CD4-positive, alpha-beta memory T cell (primary cell): Measurements from ENCODE around the gene SPATA3. TPM values are rescaled to one million over a fixed set of nuclear protein-coding genes. Genes with fewer than 3 reads are reported as not detected.
A peak's percentile ranks its signal among the peaks of the same experiment; 100 is the strongest.

Source experiments
- CTCF ChIA-PET: fragments of 350-600 bp; sonication (Branson Sonifier 250); formaldehyde crosslinking; loops from one replicate; lab custom pipeline; 2021; ENCODE audit warnings: inconsistent platforms; ENCODE audit not compliant: partially characterized antibody; lab: Charles Lee
- POLR2A ChIA-PET: fragments of 350-600 bp; sonication (Branson Sonifier 250); formaldehyde crosslinking; loops from one replicate; lab custom pipeline; 2021; ENCODE audit not compliant: partially characterized antibody; lab: Charles Lee
- DNase-seq, 5 donors: peaks; one replicate each; pipeline versions ENCODE4 v3.0.0 to v3.0.0-alpha.2; 2020 to 2022; ENCODE audit warnings: mixed read lengths in 1 of 5
- H3K27ac ChIP-seq: one replicate; pipeline ENCODE4 v1.7.0; 2013; ENCODE audit warnings: low read depth, low read length
- H3K27me3 ChIP-seq: 2 replicates; pipeline ENCODE4 v1.7.0; 2013; ENCODE audit warnings: mild to moderate bottlenecking, low read length, moderate library complexity; ENCODE audit not compliant: insufficient read depth
- H3K36me3 ChIP-seq: 2 replicates; pipeline ENCODE4 v1.7.0; 2013; ENCODE audit warnings: mild to moderate bottlenecking, low read length, moderate library complexity; ENCODE audit not compliant: insufficient read depth
- H3K4me1 ChIP-seq: 2 replicates; pipeline ENCODE4 v1.7.0; 2013; ENCODE audit warnings: mild to moderate bottlenecking, low read length, moderate library complexity; ENCODE audit not compliant: insufficient read depth
- H3K4me3 ChIP-seq, 2 donors: one replicate each; pipeline ENCODE4 v1.7.0; 2013; ENCODE audit warnings: low read length in 2 of 2, mild to moderate bottlenecking in 1 of 2
- H3K9me3 ChIP-seq, 2 donors: one replicate each; pipeline ENCODE4 v1.7.0; 2013; ENCODE audit warnings: low read length in 2 of 2, control low read depth in 1 of 2; ENCODE audit not compliant: control insufficient read depth in 1 of 2
- H3K27ac Mint-ChIP-seq, 7 donors: one replicate each; pipeline ENCODE4 v1.8.0; 2020 to 2021; ENCODE audit warnings: mixed read lengths in 7 of 7, mild to moderate bottlenecking in 6 of 7, inconsistent platforms in 3 of 7, moderate library complexity in 3 of 7
- H3K27me3 Mint-ChIP-seq, 2 donors: one replicate each; pipeline ENCODE4 v1.8.0; 2020 to 2021; ENCODE audit warnings: mixed read lengths in 2 of 2
- H3K36me3 Mint-ChIP-seq, 2 donors: one replicate each; pipeline ENCODE4 v1.8.0; 2020 to 2021; ENCODE audit warnings: mixed read lengths in 2 of 2, inconsistent platforms in 1 of 2, mild to moderate bottlenecking in 1 of 2
- H3K4me1 Mint-ChIP-seq, 4 donors: one replicate each; pipeline ENCODE4 v1.8.0; 2020 to 2021; ENCODE audit warnings: mixed read lengths in 4 of 4, mild to moderate bottlenecking in 1 of 4
- H3K4me3 Mint-ChIP-seq, 8 donors: one replicate each; pipeline ENCODE4 v1.8.0; 2020 to 2021; ENCODE audit warnings: mixed read lengths in 8 of 8, mild to moderate bottlenecking in 7 of 8, moderate library complexity in 6 of 8, inconsistent platforms in 3 of 8
- H3K9me3 Mint-ChIP-seq, 8 donors: one replicate each; pipeline ENCODE4 v1.8.0; 2020 to 2021; ENCODE audit warnings: mixed read lengths in 8 of 8, mild to moderate bottlenecking in 5 of 8, inconsistent platforms in 3 of 8, moderate library complexity in 1 of 8
- intact Hi-C: fragments of 100-400 bp; cut with micrococcal nuclease; formaldehyde crosslinking; loops from one replicate; pipeline ENCODE4 v1.15.1; 2023
- polyA plus RNA-seq, 2 donors: library from polyadenylated mRNA; unstranded; fragments of 300-500 nt; fragmentation: Illumina TruSeq; gene quantifications; one replicate each; pipeline ENCODE4 v1.2.3, GENCODE V29; 2021
- total RNA-seq, 2 experiments: library from RNA; stranded (reverse); gene quantifications; one replicate each; pipeline ENCODE4 v1.2.3, GENCODE V29; 2021

SPATA3 gene
- total RNA-seq (not detected), polyA plus RNA-seq (not detected)

GRCh38 chr2:230995821-230996220, at the start of gene SPATA3:
SPATA3 (plus strand) TSS chr2:230996121; CDS start chr2:230996234, 113 bp downstream.
- Mint-ChIP-seq H3K27ac (no peak within 1 kb of the TSS), H3K27me3 (peaks cover 25 to 46% of the 10 kb centered on the region in 2 donors), H3K9me3 (peaks cover 0 to 12% (median 6%) of the 10 kb centered on the region in 8 donors), H3K4me1 (no peaks in the 10 kb centered on the region), H3K36me3 (peaks cover 0 to 3% of the 10 kb centered on the region in 2 donors), H3K4me3 (no peak within 1 kb of the TSS)
- H3K4me1 ChIP-seq, result no peaks in the 10 kb centered on the region
- peaks cover 1% of the 10 kb centered on the region for H3K27me3 ChIP-seq
- no peaks in the 10 kb centered on the region for H3K36me3 ChIP-seq
- DNase-seq, result no peak
- POLR2A ChIA-PET, result no interaction called here
- no peak within 1 kb of the TSS for H3K4me3 ChIP-seq
- H3K9me3 ChIP-seq, result no peaks in the 10 kb centered on the region
- intact Hi-C loops, result no loop called here
- CTCF ChIA-PET, result interaction anchor here (1.0 to 2.5 kb wide), 3 partner anchors 8 to 171 kb away, joined by 5 to 12 read pairs (median 5); no protein-coding TSS in a partner anchor
- no peak within 1 kb of the TSS for H3K27ac ChIP-seq

GRCh38 chr2:230946429-230947234, 49.3 kb upstream of the SPATA3 start:
- ChIA-PET CTCF (interaction anchor here (0.7 to 1.2 kb wide), 2 partner anchors 9 to 41 kb away, joined by 3 to 5 read pairs; no protein-coding TSS in a partner anchor), POLR2A (no interaction called here)
- peaks cover 3 to 14% (median 12%) of the 10 kb centered on the region in 4 donors for H3K4me1 Mint-ChIP-seq
- H3K9me3 ChIP-seq, result no peaks in the 10 kb centered on the region
- no peaks in the 10 kb centered on the region for H3K36me3 Mint-ChIP-seq
- H3K9me3 Mint-ChIP-seq, result no peaks in the 10 kb centered on the region
- no peak overlapping the region for H3K4me3 ChIP-seq
- peaks cover 0 to 9% of the 10 kb centered on the region in 2 donors for H3K27me3 Mint-ChIP-seq
- no peaks in the 10 kb centered on the region for H3K4me1 ChIP-seq
- intact Hi-C loops, result no loop called here
- no peaks in the 10 kb centered on the region for H3K27me3 ChIP-seq
- no peak overlapping the region for H3K4me3 Mint-ChIP-seq
- H3K36me3 ChIP-seq, result no peaks in the 10 kb centered on the region
- no peak overlapping the region for H3K27ac ChIP-seq
- no peak for DNase-seq
- peak overlapping the region in 1 of 7 donors; percentile 16 for H3K27ac Mint-ChIP-seq

- Mint-ChIP-seq H3K4me3 (no peak overlapping the region), H3K27me3 (peaks cover 0 to 9% of the 10 kb centered on the region in 2 donors), H3K9me3 (no peaks in the 10 kb centered on the region), H3K4me1 (peaks cover 1 to 14% (median 12%) of the 10 kb centered on the region in 4 donors), H3K27ac (no peak overlapping the region), H3K36me3 (no peaks in the 10 kb centered on the region)
- Histone ChIP-seq H3K4me3 (no peak overlapping the region), H3K4me1 (no peaks in the 10 kb centered on the region), H3K9me3 (no peaks in the 10 kb centered on the region), H3K36me3 (no peaks in the 10 kb centered on the region), H3K27ac (no peak overlapping the region), H3K27me3 (no peaks in the 10 kb centered on the region)
- DNase-seq, result no peak
- ChIA-PET CTCF (interaction anchor here (0.7 to 1.2 kb wide), 3 partner anchors 9 to 40 kb away, joined by 3 to 5 read pairs (median 3); no protein-coding TSS in a partner anchor), POLR2A (no interaction called here)
- intact Hi-C loops, result no loop called here
Observed at GRCh38 chr2:230947235-230947576, 48.7 kb upstream of the SPATA3 start.

- POLR2A ChIA-PET, result interaction anchor here (0.6 kb wide), 1 partner anchor 35 kb away, joined by 3 read pairs; no protein-coding TSS in a partner anchor
- Histone ChIP-seq H3K4me1 (no peaks in the 10 kb centered on the region), H3K9me3 (no peaks in the 10 kb centered on the region), H3K36me3 (no peaks in the 10 kb centered on the region), H3K27me3 (no peaks in the 10 kb centered on the region), H3K4me3 (no peak overlapping the region), H3K27ac (no peak overlapping the region)
- H3K27me3 Mint-ChIP-seq, result peaks cover 0 to 9% of the 10 kb centered on the region in 2 donors
- no peaks in the 10 kb centered on the region for H3K9me3 Mint-ChIP-seq
- no peak overlapping the region for H3K4me3 Mint-ChIP-seq
- H3K27ac Mint-ChIP-seq, result no peak overlapping the region
- CTCF ChIA-PET, result interaction anchor here (1.2 kb wide), 2 partner anchors 11 to 39 kb away, joined by 3 to 5 read pairs; no protein-coding TSS in a partner anchor
- H3K36me3 Mint-ChIP-seq, result no peaks in the 10 kb centered on the region
- intact Hi-C loops, result no loop called here
- no peak for DNase-seq
- H3K4me1 Mint-ChIP-seq, result peaks cover 1 to 14% (median 12%) of the 10 kb centered on the region in 4 donors
Observed at GRCh38 chr2:230947908-230948365, 48.0 kb upstream of the SPATA3 start.

GRCh38 chr2:230949966-230950873, 45.7 kb upstream of the SPATA3 start:
- Histone ChIP-seq H3K4me3 (no peak overlapping the region), H3K9me3 (no peaks in the 10 kb centered on the region), H3K36me3 (no peaks in the 10 kb centered on the region), H3K4me1 (no peaks in the 10 kb centered on the region), H3K27ac (no peak overlapping the region), H3K27me3 (no peaks in the 10 kb centered on the region)
- Mint-ChIP-seq H3K9me3 (peaks cover 0 to 2% (median 0%) of the 10 kb centered on the region in 8 donors), H3K27ac (peak overlapping the region in 1 of 7 donors; percentile 2), H3K4me1 (peaks cover 1 to 11% (median 6%) of the 10 kb centered on the region in 4 donors), H3K4me3 (no peak overlapping the region), H3K27me3 (peaks cover 0 to 9% of the 10 kb centered on the region in 2 donors), H3K36me3 (no peaks in the 10 kb centered on the region)
- intact Hi-C loops, result no loop called here
- DNase-seq, result no peak
- ChIA-PET POLR2A (no interaction called here), CTCF (no interaction called here)

- no peak overlapping the region for H3K4me3 Mint-ChIP-seq
- intact Hi-C loops, result no loop called here
- ChIA-PET POLR2A (no interaction called here), CTCF (interaction anchor here (0.7 to 0.9 kb wide), 2 partner anchors 16 to 127 kb away, joined by 3 read pairs; no protein-coding TSS in a partner anchor)
- no peak for DNase-seq
- H3K4me1 Mint-ChIP-seq, result peaks cover 1 to 11% (median 6%) of the 10 kb centered on the region in 4 donors
- Histone ChIP-seq H3K4me1 (no peaks in the 10 kb centered on the region), H3K27ac (no peak overlapping the region), H3K36me3 (no peaks in the 10 kb centered on the region), H3K4me3 (no peak overlapping the region), H3K9me3 (no peaks in the 10 kb centered on the region), H3K27me3 (no peaks in the 10 kb centered on the region)
- H3K9me3 Mint-ChIP-seq, result peaks cover 0 to 2% (median 0%) of the 10 kb centered on the region in 8 donors
- peaks cover 0 to 9% of the 10 kb centered on the region in 2 donors for H3K27me3 Mint-ChIP-seq
- no peaks in the 10 kb centered on the region for H3K36me3 Mint-ChIP-seq
- no peak overlapping the region for H3K27ac Mint-ChIP-seq
Observed at GRCh38 chr2:230950874-230951339, 45.0 kb upstream of the SPATA3 start.
